ENCODE data around the gene SLX4IP. TPM values are rescaled to one million over a fixed set of nuclear protein-coding genes. Genes with fewer than 3 reads are reported as not detected.
A peak's percentile ranks its signal among the peaks of the same experiment; 100 is the strongest.

SLX4IP gene
- total and polyA plus RNA-seq, 2 of the 13 experiments (the other 11 are each of a cell fraction or from before 2014, with no cell fraction given): 3.6 to 7.3 TPM

GRCh38 chr20:10462516-10462915 lies 27.4 kb downstream of the SLX4IP start:
- BruUV-seq (replicated peaks): no TSS peak
- DNase-seq (ENCODE audit: low spot score) (no peak), FAIRE-seq (no peak), ATAC-seq (no peak)
- Histone ChIP-seq H3K9me3 (ENCODE audit: low read length) (peaks cover 11% of the 10 kb centered on the region), H3K4me1 (ENCODE audit: insufficient read depth, low read length) (peaks cover 23% of the 10 kb centered on the region), H3K27me3 (ENCODE audit: control insufficient read depth in 1 of 2, insufficient read depth in 2 of 2, low read length in 2 of 2) (no peaks in the 10 kb centered on the region), H2AFZ (ENCODE audit: low read length) (no peak overlapping the region), H3K27ac (ENCODE audit: extremely low read length, insufficient read depth, low read length) (no peak overlapping the region), H3K4me3 (replicated peaks in 1 of 3; ENCODE audit: insufficient read depth in 1 of 3, low read depth in 2 of 3, low read length in 3 of 3) (no peak overlapping the region), H3K9ac (ENCODE audit: insufficient read depth, low read depth, low read length) (no peak overlapping the region), H4K20me1 (ENCODE audit: insufficient read depth, low read length) (no peaks in the 10 kb centered on the region), H3K4me2 (ENCODE audit: low read depth, low read length) (no peak overlapping the region), H3K79me2 (ENCODE audit: insufficient read depth, low read length) (peaks cover 11% of the 10 kb centered on the region), H3K36me3 (replicated peaks in 1 of 2; ENCODE audit: control insufficient read depth in 1 of 2, insufficient read depth in 2 of 2, low read length in 2 of 2) (no peaks in the 10 kb centered on the region; a peak in 1 of 5 replicates)
- intact Hi-C loops (cut with micrococcal nuclease; ENCODE audit: unreplicated experiment): loop anchor here (10.0 kb wide), 2 partner anchors 202 to 522 kb away; no protein-coding TSS in a partner anchor
- no peak for TF ChIP-seq STAT5B (CRISPR knock-in tag; IDR thresholded peaks at IDR 0.05)
- TF ChIP-seq CBX5 (CRISPR knock-in tag; IDR thresholded peaks at IDR 0.05; ENCODE audit: borderline replicate concordance): no peak
- TF ChIP-seq ZNF446 (CRISPR knock-in tag; IDR thresholded peaks at IDR 0.05): no peak
- TF ChIP-seq ZNF703 (CRISPR knock-in tag; IDR thresholded peaks at IDR 0.05; ENCODE audit: borderline replicate concordance): no peak
- no peak for TF ChIP-seq TGIF2 (CRISPR knock-in tag; IDR thresholded peaks at IDR 0.05)
- no peak for TF ChIP-seq XBP1 (CRISPR knock-in tag; IDR thresholded peaks at IDR 0.05)
- TF ChIP-seq BCL6 (CRISPR knock-in tag; IDR thresholded peaks at IDR 0.05): peak; percentile 62; the same call in 1 of the 2 replicates
- TF ChIP-seq, protein P1, sequence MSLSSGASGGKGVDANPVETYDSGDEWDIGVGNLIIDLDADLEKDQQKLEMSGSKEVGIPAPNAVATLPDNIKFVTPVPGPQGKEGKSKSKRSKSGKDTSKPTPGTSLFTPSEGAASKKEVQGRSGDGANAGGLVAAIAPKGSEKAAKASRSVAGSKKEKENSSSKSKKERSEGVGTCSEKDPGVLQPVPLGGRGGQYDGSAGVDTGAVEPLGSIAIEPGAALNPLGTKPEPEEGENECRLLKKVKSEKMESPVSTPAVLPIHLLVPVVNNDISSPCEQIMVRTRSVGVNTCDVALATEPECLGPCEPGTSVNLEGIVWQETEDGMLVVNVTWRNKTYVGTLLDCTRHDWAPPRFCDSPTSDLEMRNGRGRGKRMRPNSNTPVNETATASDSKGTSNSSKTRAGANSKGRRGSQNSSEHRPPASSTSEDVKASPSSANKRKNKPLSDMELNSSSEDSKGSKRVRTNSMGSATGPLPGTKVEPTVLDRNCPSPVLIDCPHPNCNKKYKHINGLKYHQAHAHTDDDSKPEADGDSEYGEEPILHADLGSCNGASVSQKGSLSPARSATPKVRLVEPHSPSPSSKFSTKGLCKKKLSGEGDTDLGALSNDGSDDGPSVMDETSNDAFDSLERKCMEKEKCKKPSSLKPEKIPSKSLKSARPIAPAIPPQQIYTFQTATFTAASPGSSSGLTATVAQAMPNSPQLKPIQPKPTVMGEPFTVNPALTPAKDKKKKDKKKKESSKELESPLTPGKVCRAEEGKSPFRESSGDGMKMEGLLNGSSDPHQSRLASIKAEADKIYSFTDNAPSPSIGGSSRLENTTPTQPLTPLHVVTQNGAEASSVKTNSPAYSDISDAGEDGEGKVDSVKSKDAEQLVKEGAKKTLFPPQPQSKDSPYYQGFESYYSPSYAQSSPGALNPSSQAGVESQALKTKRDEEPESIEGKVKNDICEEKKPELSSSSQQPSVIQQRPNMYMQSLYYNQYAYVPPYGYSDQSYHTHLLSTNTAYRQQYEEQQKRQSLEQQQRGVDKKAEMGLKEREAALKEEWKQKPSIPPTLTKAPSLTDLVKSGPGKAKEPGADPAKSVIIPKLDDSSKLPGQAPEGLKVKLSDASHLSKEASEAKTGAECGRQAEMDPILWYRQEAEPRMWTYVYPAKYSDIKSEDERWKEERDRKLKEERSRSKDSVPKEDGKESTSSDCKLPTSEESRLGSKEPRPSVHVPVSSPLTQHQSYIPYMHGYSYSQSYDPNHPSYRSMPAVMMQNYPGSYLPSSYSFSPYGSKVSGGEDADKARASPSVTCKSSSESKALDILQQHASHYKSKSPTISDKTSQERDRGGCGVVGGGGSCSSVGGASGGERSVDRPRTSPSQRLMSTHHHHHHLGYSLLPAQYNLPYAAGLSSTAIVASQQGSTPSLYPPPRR (CRISPR knock-in tag; IDR thresholded peaks at IDR 0.05; ENCODE audit: borderline replicate concordance): no peak
- in situ Hi-C loops (cut with HindIII; ENCODE audit: extremely low pct_ligation_motif_present, low pct_unique_long_range_greater_than_20kb): no loop called here
- POLR2A ChIA-PET: no interaction called here
- CTCF ChIA-PET (ENCODE audit: low intra/inter-chr PET ratio, low total read pairs): no interaction called here
